PC-3 (cell line): ENCODE results near the gene DPP8.

Experiments used
- CTCF ChIP-seq: fragments of 300-600 bp; sonication (generic); conservative IDR thresholded peaks from 2 replicates; pipeline ENCODE4 v1.5.1; 2017; ENCODE audit warnings: antibody characterized with exemption, low read depth, mild to moderate bottlenecking, low read length
- EZH2 ChIP-seq: fragments of 300-600 bp; sonication (generic); IDR thresholded peaks from one replicate; pipeline ENCODE4 v1.6.1; 2017; ENCODE audit warnings: antibody characterized with exemption, mild to moderate bottlenecking, low read length; ENCODE audit not compliant: unreplicated experiment

GRCh38 chr15:65547841-65548240 lies 30.4 kb upstream of the DPP8 start:
- no peak for TF ChIP-seq CTCF
- TF ChIP-seq EZH2: no peak
